MG63 (cell line): ENCODE data around the gene TCF15. TPM values are rescaled to one million over a fixed set of nuclear protein-coding genes. Genes with fewer than 3 reads are reported as not detected.

Experiments used
- DNase-seq: peaks from one replicate; pipeline ENCODE4 v3.0.0-alpha.2; 2020
- H3K27me3 ChIP-seq: fragments of 250-450 bp; sonication (Bioruptor Pico); 2 replicates; pipeline ENCODE4 v1.5.1; 2020; ENCODE audit warnings: mild to moderate bottlenecking, moderate library complexity
- H3K36me3 ChIP-seq: fragments of 250-450 bp; sonication (Bioruptor Pico); 2 replicates; pipeline ENCODE4 v1.5.1; 2020; ENCODE audit warnings: mild to moderate bottlenecking, moderate library complexity
- H3K4me3 ChIP-seq: fragments of 250-450 bp; sonication (Bioruptor Pico); 2 replicates; pipeline ENCODE4 v1.5.1; 2020; ENCODE audit warnings: mild to moderate bottlenecking, moderate library complexity
- H3K9me3 ChIP-seq: fragments of 250-450 bp; sonication (Bioruptor Pico); 2 replicates; pipeline ENCODE4 v1.5.1; 2020; ENCODE audit warnings: mild to moderate bottlenecking, moderate library complexity
- total RNA-seq: library from RNA; depleted of rRNA; stranded (reverse); fragments of >200 nt; shearing (Covaris generic); gene quantifications from 2 replicates; pipeline ENCODE4 v1.2.3, GENCODE V29; 2014; ENCODE audit warnings: low replicate concordance; rRNA removed

TCF15 gene, protein sequence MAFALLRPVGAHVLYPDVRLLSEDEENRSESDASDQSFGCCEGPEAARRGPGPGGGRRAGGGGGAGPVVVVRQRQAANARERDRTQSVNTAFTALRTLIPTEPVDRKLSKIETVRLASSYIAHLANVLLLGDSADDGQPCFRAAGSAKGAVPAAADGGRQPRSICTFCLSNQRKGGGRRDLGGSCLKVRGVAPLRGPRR
- 0.42 TPM in 1 of 2 replicates, not detected in the other for total RNA-seq

DNA sequence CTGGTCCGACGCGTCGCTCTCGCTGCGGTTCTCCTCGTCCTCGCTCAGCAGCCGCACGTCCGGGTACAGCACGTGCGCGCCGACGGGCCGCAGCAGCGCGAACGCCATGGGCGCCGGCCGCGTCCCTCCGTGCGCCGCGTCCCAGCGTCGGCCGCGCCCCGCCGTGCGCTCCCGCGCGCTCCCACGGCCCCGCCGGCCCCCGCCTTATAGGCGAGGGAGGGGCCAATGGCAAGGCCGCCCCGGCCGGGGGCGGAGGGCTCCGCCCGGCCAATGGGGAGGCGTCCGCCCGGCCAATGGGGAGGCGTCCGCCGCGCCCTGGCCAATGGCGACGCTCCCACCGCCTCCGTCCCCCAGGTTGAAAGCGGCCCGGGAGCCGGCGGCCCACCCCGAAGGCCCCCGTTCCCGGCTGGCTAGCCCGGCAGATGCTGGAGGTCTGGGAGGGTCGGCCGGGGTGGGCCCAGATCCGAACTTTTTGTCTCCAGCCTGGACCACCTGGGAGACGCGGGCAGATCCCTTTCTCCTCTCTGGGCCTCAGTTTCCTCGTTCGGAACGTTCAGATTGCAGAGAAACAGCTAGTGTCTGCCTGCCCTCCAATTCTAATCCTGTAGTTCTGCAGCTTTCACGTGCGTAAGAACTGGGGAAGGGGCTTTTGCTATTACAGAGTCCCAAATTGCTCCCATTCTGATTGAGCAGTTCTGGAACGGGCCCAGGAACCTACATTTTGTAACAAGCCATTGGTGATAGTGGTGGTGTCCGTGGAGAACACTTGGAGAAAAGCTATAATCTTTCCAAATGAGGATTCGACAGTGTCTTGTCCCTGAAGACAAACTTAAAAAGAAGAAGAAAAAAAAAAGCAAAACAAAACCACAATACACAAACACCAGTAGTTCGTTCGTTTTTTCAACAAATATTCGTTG is at the start of gene TCF15:
TCF15 (minus strand) TSS at position 180 of the 917 bp plus-strand sequence; CDS start at position 108, 72 bp downstream.
- peak within 1 kb of the TSS; percentile 32 for H3K4me3 ChIP-seq
- DNase-seq = peak; percentile 61
- no peaks in the 10 kb centered on the region for H3K36me3 ChIP-seq
- peaks cover 3% of the 10 kb centered on the region; the same call in 1 of the 2 replicates for H3K27me3 ChIP-seq
- no peaks in the 10 kb centered on the region for H3K9me3 ChIP-seq

DNA sequence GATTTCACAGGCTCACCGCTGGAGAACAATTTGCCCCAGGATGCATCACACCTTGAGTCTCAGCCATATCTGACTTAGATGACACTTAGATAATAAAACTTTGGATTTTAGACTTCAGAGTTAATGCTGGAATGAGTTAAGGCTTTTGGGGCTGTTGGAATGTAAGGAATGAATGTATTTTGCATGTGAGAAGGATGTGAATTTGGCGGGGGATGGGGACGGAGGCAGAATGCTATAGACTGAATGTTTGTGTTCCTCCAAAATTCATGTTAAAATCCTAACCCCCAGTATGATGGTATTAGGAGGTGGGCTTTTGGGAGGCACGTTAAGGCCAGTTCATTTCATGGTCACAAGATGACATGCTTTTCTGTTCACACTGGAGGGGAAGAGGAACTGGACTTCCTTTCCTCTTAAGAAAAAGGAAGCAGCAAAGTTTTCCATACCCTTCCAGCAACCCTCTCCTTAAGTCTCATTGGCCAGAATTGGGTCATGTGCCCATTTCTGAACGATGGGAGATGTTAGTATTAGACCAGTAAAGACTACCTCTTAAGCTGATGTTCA is 48.7 kb upstream of the TCF15 start:
- DNase-seq = no peak
- Histone ChIP-seq H3K36me3 (no peaks in the 10 kb centered on the region), H3K9me3 (no peaks in the 10 kb centered on the region), H3K4me3 (no peak overlapping the region), H3K27me3 (peaks cover 2% of the 10 kb centered on the region; the same call in 1 of the 2 replicates)

DNA sequence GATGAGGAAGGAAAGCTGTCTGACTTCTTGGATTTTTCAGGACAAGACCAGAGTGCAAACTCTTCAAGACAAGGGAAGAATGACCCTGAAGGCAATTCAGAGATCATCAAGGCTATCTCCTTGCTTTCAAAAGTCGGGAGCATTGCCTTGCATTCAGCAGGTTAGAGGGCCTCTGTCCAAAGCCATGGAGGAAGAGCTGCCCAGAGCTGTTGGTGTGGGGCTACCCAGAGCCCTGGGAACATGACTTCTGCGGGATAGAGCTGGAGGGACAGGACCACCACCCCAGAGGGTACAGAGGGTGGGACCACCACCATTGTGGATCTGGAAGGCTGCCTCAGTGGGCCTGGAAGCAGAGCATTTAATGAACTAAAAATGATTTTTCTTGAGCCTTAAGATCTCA is 48.1 kb upstream of the TCF15 start:
- no peaks in the 10 kb centered on the region for H3K36me3 ChIP-seq
- H3K27me3 ChIP-seq = no peaks in the 10 kb centered on the region; the same call in 1 of the 2 replicates
- DNase-seq = no peak
- no peaks in the 10 kb centered on the region for H3K9me3 ChIP-seq
- no peak overlapping the region for H3K4me3 ChIP-seq

DNA sequence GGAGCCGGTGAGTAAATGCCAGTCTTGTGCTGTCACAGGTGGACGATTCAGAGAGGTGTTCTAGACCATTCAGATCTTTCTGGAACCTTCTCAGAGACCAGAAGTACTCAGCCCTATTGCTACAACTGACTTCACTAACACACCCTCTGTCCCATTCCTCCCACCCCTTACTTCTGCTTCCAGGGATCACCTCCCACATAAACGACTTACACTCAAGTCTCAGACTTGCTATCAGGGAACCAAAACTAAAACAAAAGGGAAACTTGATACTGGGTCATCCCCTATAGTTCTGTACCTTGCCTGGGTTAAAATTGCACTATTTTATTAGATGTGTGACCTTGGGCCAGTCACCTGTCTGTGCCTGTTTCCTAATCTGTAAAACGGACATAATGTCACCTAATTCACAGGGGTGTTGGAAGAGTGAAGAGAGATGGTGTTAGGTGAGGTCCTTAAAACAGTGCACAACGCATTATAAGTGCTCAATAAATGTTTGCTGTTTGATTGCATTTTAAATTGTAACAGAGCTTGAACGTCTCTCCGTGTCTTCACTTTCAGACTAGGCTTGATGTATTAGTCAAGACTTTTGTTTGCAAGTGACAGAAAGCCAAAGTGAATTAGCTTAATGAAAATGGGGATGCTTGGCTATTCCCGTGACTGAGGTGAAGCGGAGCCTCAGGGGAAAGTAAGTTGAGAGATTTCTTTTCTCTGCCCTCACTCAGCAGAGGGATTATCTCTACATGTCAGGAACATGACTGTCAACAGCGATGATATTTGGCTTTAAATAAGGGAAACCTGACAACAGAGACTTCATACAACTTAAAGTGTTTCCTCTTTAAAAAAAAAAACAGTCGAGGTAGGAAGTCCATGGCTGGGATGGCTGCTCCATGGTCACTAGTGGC is 45.9 kb upstream of the TCF15 start:
- DNase-seq = no peak
- Histone ChIP-seq H3K9me3 (no peaks in the 10 kb centered on the region), H3K36me3 (peaks cover 3% of the 10 kb centered on the region; the same call in 1 of the 2 replicates), H3K4me3 (no peak overlapping the region), H3K27me3 (no peaks in the 10 kb centered on the region)

DNA sequence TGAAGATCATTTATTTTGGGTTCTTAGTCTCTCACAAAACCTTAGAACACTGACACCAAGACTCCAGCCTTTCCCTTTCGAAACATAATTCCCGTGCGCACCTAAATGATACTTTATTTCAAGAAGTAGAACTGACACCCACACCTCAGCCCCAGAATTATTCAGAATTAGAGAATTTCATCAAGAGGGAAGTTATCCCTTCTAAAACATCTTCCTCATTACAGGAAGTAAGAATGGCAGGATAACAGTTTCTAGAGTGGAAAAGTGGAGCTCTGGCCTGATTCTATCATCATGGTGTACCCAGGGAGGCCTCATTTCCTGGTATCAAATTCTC is 44.3 kb upstream of the TCF15 start:
- no peak overlapping the region for H3K4me3 ChIP-seq
- DNase-seq = no peak
- H3K36me3 ChIP-seq = peaks cover 8% of the 10 kb centered on the region

DNA sequence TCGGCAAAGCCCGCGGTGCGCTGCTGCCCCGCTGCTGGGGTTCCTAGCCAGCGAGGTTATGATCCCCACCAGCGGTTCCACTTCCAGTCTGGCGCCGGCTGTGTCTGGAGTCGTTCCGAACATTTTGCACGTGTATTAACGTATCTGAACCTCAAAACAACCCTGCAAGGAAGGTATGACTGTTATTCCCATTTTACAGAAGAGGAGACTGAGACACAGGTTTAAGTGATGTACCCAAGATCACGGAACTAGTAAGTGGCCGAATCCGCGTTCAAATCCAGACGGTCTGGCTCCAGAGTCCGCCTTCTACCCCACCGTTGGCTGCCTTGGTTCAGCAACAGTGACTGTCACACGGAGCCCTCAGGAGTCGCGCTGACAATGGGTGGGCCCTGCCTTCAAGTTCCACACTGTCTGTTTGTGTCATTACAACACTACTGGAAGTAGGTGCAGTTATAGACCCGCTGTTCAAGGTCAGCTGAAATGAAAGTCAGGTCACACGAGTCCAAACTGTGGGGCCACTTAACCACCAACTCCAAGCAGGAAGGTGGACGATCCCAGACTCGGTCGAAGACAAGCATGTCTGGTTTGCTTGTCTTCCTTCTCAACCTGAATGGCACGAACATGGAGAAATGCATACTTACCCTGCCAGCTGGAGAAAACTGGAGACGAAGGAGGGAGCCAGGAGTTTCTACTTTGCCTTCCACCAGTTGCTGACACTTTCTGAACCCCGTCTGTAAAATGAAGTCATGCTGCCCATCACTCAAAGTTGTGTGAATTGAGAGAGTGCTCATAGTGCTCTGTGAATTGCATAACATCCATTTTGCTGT is 43.7 kb upstream of the TCF15 start:
- no peak for DNase-seq
- Histone ChIP-seq H3K27me3 (no peaks in the 10 kb centered on the region), H3K36me3 (peaks cover 13% of the 10 kb centered on the region), H3K4me3 (peak overlapping the region; percentile 76), H3K9me3 (no peaks in the 10 kb centered on the region)

More for the DNA sequence above, 44.3 kb upstream of the TCF15 start:
- H3K9me3 ChIP-seq = no peaks in the 10 kb centered on the region
- no peaks in the 10 kb centered on the region for H3K27me3 ChIP-seq

DNA sequence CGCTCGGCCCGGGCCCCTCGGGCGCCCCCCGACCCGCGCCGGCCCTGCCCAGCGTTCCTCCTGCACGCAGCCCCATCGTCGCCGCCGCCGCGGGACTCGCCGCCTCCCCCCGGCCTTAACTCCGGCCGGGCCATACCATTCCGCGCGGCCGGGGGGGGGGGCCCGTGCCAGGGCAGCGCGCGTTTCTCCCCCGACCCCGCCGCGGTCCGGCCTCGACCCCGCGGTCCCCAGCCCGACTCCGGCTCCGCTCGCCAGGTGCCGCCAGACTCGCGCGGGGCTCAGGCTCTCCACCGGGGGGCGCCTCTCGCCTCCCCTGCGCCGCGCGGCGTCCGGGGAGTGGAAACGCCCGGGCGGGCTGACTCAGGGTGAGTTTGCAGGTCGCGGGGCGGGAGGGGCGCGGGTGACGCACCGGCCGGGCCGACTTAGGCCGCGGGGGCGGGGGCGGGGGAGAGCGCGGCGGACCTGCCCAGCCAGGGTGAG is 43.0 kb upstream of the TCF15 start, which contains the start of gene SRXN1:
SRXN1 (minus strand) TSS at position 91 of the 480 bp plus-strand sequence; CDS start at position 76, 15 bp downstream.
- H3K9me3 ChIP-seq = no peaks in the 10 kb centered on the region
- no peaks in the 10 kb centered on the region for H3K27me3 ChIP-seq
- DNase-seq = peak; percentile 90
- peak within 1 kb of the TSS; percentile 76 for H3K4me3 ChIP-seq
- peaks cover 18% of the 10 kb centered on the region for H3K36me3 ChIP-seq

DNA sequence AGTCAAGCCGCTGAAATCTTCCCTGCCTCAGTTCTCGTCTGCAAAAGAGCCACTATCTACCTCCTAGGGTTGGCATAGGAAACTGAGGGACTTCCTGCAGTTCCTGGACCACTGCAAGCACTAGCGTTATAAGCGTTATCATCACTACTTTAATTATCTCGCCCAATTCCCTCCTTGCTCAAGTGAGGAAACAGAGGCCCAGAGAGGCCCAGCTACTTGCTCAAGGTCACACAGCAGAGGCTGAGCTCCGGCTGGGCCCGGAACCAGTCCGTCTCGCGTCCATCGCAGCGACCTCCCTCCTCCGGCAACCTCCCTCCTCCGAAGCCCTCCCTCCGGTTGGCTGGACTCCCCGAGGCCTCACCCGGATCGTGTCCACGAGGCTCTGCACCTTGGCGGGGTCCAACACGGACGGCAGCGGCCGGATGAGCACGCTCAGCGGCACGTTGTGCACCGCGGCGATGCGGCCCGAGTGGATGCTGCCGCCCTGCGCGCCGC is 42.6 kb upstream of the TCF15 start:
- Histone ChIP-seq H3K4me3 (peak overlapping the region; percentile 76), H3K9me3 (no peaks in the 10 kb centered on the region), H3K27me3 (no peaks in the 10 kb centered on the region), H3K36me3 (peaks cover 23% of the 10 kb centered on the region)
- peak; percentile 40 for DNase-seq

DNA sequence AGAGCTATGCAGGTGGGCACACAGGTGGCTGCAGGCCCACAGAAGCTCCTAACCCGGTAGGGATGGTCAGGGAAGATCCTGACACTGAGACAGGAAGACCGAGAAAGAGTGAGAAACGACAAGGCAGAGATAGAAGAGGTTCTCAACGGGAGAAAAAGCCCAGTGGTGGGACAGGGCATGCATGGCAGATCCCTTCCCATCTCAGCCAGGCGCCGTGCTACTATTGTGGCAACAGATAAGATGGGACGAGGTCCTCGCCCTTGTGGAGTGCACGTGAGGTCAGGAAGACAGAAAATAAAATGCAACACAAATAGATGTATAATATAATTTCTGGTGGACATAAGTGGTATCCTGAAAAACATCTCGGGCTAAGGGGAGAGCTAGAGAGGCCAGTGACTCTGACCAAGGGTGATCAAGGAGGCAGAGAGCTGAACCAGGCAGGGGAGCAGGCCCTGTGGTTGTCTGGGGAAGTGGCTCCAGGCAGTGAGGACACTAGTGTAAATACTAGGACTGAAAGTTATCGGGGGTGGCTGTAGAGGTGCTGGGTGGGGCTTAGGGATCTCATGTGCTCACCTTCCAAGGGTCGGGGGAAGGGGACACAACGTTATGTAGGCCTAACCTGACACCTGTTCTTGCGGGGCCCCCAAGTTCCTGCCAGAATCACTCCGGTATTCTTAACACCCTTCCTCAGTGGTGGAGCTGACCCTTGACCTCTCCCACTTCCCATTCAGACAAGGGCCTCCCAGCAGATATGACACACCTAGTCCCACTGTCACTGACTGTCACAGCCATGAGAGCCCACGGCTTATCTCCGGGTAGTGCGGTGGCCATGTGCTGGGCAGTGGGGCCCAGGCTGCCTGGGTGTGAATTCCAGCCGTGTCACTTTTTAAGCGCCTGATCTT is 41.9 kb upstream of the TCF15 start:
- Histone ChIP-seq H3K9me3 (no peaks in the 10 kb centered on the region), H3K27me3 (no peaks in the 10 kb centered on the region), H3K36me3 (peaks cover 26% of the 10 kb centered on the region), H3K4me3 (peak overlapping the region; percentile 76)
- no peak for DNase-seq

DNA sequence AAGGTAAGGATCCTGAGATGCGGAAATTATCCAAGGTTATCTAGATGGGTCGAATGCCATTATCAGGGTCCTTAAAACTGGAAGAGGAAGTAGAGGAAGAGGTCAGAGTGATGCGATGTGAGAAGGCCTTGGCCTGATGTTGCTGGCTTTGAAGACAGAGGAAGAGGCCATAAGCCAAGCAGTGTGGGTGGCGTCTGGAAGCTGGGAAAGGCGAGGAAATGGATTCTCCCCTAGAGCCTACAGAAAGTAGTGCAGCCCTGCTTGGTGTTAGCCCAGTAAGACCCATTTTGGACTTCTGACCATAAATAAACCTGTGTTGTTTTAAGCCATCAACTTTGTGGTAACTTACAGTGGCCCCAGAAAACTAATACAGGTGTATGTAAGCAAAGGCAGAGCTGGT is 40.8 kb upstream of the TCF15 start:
- DNase-seq = no peak
- peaks cover 26% of the 10 kb centered on the region for H3K36me3 ChIP-seq
- no peaks in the 10 kb centered on the region for H3K27me3 ChIP-seq
- H3K9me3 ChIP-seq = no peaks in the 10 kb centered on the region
- no peak overlapping the region for H3K4me3 ChIP-seq

DNA sequence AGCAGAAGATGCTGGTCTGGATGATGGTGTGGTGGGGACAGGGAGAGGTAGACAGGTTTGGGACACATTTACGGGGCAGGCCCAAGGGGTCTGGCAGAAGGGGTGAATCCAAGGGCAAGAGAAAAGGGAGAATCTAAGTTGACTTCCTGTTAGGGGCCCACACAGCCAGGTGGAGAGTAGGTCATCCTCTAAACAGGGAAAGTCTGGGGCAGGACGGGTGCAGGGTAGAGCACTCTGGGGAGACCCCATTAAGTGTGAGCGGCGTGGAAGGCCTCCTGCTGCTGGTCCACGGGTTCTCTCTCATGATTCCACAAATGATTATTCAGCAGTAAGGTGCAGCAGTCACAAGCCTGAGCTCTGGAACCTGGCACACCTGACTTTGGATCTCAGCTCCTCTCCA is 40.2 kb upstream of the TCF15 start:
- DNase-seq = no peak
- H3K27me3 ChIP-seq = no peaks in the 10 kb centered on the region
- H3K4me3 ChIP-seq = no peak overlapping the region
- H3K36me3 ChIP-seq = peaks cover 26% of the 10 kb centered on the region
- no peaks in the 10 kb centered on the region for H3K9me3 ChIP-seq

DNA sequence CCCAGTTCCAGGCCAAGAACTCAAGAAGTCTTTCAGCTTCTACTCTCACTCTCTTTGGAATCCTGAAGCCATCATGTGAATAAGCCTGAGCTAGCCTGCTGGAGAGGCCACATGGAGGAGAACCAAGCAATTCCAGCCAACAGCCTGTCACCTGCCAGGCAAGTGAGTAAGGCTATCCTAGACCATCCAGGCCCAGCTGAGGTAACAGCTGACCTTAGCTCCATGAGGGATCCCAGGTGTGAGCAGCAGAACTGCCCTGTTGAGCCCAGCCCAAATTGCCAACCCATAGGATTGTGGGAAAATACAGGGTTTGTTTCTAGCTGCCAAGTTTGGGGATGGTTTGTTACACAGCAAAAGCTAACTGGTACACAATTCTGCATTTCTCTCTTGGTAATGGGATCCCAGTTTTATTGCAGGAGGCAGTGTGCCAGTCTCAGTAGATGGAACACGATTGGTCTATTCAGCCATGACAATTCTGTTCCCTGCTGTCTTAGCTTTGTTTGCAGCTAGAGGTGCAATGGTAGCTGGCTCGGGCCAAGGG is 37.4 kb upstream of the TCF15 start:
- Histone ChIP-seq H3K9me3 (no peaks in the 10 kb centered on the region), H3K27me3 (no peaks in the 10 kb centered on the region), H3K4me3 (no peak overlapping the region), H3K36me3 (peaks cover 26% of the 10 kb centered on the region)
- DNase-seq = no peak

DNA sequence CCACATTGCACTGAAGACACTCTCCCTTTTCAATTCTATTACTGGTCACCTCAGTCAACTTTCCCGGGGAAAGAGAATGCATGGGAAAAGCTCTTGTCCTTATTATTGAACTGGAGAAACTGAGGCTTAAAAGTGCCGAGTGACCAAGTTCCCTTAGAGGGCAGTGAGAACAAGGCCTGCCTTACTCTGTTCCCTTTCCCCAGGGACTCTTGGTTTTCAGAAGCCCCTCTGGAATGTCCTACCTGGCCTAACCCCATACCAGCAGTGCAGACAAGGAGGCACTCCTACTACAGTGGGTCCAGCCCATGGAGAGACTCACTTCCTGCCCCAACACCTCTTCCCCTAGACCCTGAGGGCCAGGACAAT is 36.7 kb upstream of the TCF15 start:
- peaks cover 26% of the 10 kb centered on the region for H3K36me3 ChIP-seq
- H3K27me3 ChIP-seq = no peaks in the 10 kb centered on the region
- H3K9me3 ChIP-seq = no peaks in the 10 kb centered on the region
- no peak overlapping the region for H3K4me3 ChIP-seq
- DNase-seq = no peak

DNA sequence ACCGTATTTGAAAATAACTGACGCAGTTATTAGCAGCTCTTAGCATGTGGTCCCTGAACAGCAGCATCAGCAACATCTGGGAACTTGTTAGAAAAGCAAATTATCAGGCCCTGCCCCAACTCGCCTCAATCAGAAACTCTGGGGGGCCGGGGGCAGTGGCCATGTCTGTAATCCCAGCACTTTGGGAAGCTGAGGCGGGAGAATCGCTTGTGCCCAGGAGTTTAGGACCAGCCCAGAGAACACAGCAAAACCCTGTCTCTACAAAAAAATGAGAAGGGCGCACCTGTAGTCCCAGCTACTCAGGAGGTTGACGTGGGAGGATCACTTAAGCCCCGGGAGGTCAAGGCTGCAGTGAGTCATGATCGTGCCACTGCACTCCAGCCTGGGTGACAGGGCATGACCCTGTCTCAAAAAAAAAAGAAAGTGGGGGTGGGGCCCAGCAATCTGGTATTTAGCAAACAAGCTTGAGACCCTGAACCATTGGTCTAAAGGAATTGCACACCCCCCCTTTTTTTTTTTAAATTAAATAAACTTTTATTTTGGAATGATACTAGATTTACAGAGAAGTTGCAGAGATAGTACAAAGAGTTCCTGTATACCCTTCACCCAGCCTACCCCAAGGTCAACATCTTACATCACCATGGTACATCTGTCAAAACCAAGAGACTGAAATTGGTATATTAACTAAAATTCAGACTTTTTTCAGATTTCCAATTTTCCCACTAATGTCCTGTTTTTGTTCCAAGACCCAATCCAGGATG is 36.2 kb upstream of the TCF15 start:
- Histone ChIP-seq H3K36me3 (peaks cover 26% of the 10 kb centered on the region), H3K9me3 (no peaks in the 10 kb centered on the region), H3K4me3 (no peak overlapping the region), H3K27me3 (no peaks in the 10 kb centered on the region)
- no peak for DNase-seq
